ENCODE results near the gene EPHB1.

The EPHB1 gene

DNA sequence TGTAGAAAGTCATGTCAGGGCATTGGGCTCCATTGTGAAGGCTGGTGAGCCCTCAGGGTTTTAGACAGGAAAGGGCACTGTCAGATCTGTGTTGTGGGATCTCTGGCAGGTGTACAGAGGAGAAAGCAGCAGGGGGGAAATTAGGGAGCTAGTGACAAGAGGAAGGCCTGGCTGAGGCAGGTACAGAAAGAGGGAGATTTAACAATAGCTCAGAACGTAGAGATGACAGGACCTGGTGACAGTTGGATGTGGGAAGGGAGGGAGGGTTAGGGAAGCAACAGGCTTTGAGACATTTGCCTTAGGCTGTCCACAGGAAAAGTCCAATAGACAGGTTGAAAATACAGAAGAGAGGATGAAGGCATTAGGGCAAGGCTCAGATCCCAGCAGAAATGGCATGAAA, 288.1 kb downstream of the EPHB1 start:
- Histone ChIP-seq H3K9me3 (ENCODE audit: control insufficient read depth, insufficient read depth, low read length) (no peaks in the 10 kb centered on the region), H3K27ac (ENCODE audit: low read depth, low read length) (no peak overlapping the region), H3K27me3 (ENCODE audit: control insufficient read depth, insufficient read depth, low read length) (no peaks in the 10 kb centered on the region), H3K4me3 (ENCODE audit: low read depth, low read length) (no peak overlapping the region), H3K9ac (ENCODE audit: low read depth, low read length) (no peak overlapping the region), H3K36me3 (ENCODE audit: control insufficient read depth, insufficient read depth, low read length) (no peaks in the 10 kb centered on the region), H3K4me1 (ENCODE audit: control insufficient read depth, insufficient read depth, low read length) (peaks cover 10% of the 10 kb centered on the region)

DNA sequence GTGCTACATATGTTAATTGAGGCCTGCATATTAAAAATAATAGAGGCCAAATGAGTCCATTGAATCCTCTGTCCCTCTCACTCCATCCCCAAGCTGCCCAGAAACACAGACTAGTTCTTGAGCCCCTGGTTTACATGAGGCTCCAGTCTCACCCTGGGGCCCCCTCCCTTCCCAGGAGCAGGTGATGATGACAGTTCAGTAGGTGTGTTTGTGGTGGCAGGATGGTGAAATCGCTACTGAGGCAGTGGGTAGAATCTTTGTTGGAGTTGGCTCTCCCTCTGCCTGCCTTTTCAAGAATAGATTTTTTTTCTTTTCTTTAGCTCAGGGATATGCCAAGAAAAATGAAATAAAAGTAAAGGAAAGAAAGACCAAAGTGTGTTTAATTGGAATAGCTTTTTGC, 288.7 kb downstream of the EPHB1 start:
- Histone ChIP-seq H3K27me3 (ENCODE audit: control insufficient read depth, insufficient read depth, low read length) (no peaks in the 10 kb centered on the region), H3K4me3 (ENCODE audit: low read depth, low read length) (no peak overlapping the region), H3K36me3 (ENCODE audit: control insufficient read depth, insufficient read depth, low read length) (no peaks in the 10 kb centered on the region), H3K9me3 (ENCODE audit: control insufficient read depth, insufficient read depth, low read length) (no peaks in the 10 kb centered on the region), H3K27ac (ENCODE audit: low read depth, low read length) (no peak overlapping the region), H3K9ac (ENCODE audit: low read depth, low read length) (no peak overlapping the region), H3K4me1 (ENCODE audit: control insufficient read depth, insufficient read depth, low read length) (peaks cover 10% of the 10 kb centered on the region)

DNA sequence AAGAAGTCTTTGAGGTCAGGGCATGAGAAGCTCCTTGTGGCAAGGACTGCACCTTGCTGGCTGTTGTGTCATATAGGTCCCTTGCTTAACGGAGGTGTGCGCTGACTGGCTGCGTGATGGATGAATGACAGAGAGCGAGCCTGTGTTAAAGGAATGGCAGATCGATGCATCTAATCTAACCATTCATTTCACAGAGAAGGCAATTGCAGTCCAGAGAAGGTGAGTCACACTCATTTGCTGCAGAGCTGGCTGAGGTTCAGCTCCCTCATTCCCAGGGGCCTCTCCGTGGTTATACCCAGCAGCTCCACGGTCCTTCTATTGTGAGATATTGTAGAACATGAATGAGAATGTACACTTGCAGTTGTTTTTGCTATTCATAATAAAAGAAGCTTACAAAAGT, 289.3 kb downstream of the EPHB1 start:
- Histone ChIP-seq H3K27ac (ENCODE audit: low read depth, low read length) (no peak overlapping the region), H3K4me3 (ENCODE audit: low read depth, low read length) (no peak overlapping the region), H3K9ac (ENCODE audit: low read depth, low read length) (no peak overlapping the region), H3K27me3 (ENCODE audit: control insufficient read depth, insufficient read depth, low read length) (no peaks in the 10 kb centered on the region), H3K36me3 (ENCODE audit: control insufficient read depth, insufficient read depth, low read length) (no peaks in the 10 kb centered on the region), H3K9me3 (ENCODE audit: control insufficient read depth, insufficient read depth, low read length) (no peaks in the 10 kb centered on the region), H3K4me1 (ENCODE audit: control insufficient read depth, insufficient read depth, low read length) (peaks cover 8% of the 10 kb centered on the region)

DNA sequence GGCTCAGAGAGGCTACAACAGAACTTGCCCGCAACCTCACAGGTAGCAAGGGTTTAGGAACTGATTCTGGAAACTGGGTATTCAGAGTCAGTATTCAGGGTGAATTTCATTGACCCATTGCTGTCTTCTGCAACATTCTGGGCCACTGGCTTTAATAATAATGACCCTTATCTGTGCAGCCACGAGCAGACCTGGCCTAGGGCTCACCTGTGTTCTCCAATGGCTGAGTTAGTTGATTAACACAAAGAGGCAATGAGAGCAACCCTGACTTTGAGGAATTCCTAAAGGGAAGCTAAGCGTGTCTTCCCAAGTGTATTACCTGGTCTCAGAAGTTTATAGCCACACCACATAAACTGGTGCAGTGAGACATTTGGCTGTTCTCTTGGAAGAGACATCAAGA, 289.9 kb downstream of the EPHB1 start:
- Histone ChIP-seq H3K27ac (ENCODE audit: low read depth, low read length) (no peak overlapping the region), H3K36me3 (ENCODE audit: control insufficient read depth, insufficient read depth, low read length) (no peaks in the 10 kb centered on the region), H3K27me3 (ENCODE audit: control insufficient read depth, insufficient read depth, low read length) (no peaks in the 10 kb centered on the region), H3K9me3 (ENCODE audit: control insufficient read depth, insufficient read depth, low read length) (no peaks in the 10 kb centered on the region), H3K9ac (ENCODE audit: low read depth, low read length) (no peak overlapping the region), H3K4me1 (ENCODE audit: control insufficient read depth, insufficient read depth, low read length) (peaks cover 2% of the 10 kb centered on the region; the same call in 1 of the 2 replicates), H3K4me3 (ENCODE audit: low read depth, low read length) (no peak overlapping the region)

DNA sequence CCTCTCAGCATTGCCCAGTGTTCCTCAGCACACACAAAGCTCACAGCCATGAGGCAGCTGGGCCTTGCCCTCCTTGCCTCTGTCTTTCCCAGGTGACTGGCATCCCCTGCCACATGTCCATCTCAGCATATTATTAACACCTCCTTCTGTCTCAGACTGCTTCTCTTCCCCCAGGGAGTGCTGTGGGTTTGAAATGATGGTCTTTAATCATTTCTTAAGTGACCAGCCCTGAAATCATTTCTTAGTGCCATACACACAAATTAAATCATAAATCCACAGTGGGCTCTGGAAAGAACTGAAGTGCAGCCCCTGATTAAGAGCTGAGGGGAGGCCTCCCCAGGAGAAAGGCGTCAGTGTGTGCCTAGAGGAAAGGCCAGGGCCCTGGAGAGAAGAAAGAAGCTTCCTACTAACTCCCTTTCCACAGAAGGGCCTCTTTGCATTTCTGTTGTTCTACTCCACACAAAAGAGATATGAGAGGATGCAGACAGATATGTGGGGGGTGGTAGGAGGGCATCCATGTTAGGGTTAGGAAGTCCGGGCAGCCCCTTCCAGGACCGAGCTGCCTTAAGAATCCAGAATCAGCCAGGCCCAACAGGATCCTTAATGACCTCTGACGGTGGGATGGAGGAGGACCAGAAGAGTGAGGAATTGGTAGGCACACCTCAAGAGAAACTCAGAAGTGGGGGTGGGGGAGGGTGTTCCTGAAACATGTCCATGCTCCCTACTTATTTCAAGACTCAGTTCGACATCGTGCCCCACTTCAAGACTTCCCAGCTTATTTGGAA, 290.8 kb downstream of the EPHB1 start:
- Histone ChIP-seq H3K4me1 (ENCODE audit: control insufficient read depth, insufficient read depth, low read length) (no peaks in the 10 kb centered on the region), H3K4me3 (ENCODE audit: low read depth, low read length) (no peak overlapping the region), H3K27ac (ENCODE audit: low read depth, low read length) (no peak overlapping the region), H3K27me3 (ENCODE audit: control insufficient read depth, insufficient read depth, low read length) (no peaks in the 10 kb centered on the region), H3K9me3 (ENCODE audit: control insufficient read depth, insufficient read depth, low read length) (no peaks in the 10 kb centered on the region), H3K9ac (ENCODE audit: low read depth, low read length) (no peak overlapping the region), H3K36me3 (ENCODE audit: control insufficient read depth, insufficient read depth, low read length) (no peaks in the 10 kb centered on the region)

DNA sequence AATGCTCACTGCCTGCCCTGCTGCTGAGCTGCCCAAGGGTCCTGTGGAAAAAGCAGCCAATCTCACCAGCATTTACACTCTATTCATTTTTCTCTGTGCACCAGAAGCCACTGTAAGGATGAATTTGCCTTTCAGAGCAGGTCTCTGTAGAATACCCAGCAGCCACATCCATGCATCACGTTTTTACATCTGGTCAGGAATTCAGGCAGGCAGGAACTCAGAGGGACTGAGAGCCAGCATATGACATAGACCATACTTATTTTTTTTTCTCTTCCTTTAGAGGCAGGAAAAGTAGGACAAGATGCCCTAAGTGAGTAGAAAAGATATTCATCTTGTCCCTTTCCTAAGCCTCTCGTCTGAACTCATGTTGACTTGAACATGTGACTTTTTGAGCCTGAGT, 292.7 kb downstream of the EPHB1 start:
- Histone ChIP-seq H3K4me3 (ENCODE audit: low read depth, low read length) (no peak overlapping the region), H3K9ac (ENCODE audit: low read depth, low read length) (no peak overlapping the region), H3K4me1 (ENCODE audit: control insufficient read depth, insufficient read depth, low read length) (no peaks in the 10 kb centered on the region), H3K36me3 (ENCODE audit: control insufficient read depth, insufficient read depth, low read length) (no peaks in the 10 kb centered on the region), H3K9me3 (ENCODE audit: control insufficient read depth, insufficient read depth, low read length) (no peaks in the 10 kb centered on the region), H3K27ac (ENCODE audit: low read depth, low read length) (no peak overlapping the region), H3K27me3 (ENCODE audit: control insufficient read depth, insufficient read depth, low read length) (no peaks in the 10 kb centered on the region)

DNA sequence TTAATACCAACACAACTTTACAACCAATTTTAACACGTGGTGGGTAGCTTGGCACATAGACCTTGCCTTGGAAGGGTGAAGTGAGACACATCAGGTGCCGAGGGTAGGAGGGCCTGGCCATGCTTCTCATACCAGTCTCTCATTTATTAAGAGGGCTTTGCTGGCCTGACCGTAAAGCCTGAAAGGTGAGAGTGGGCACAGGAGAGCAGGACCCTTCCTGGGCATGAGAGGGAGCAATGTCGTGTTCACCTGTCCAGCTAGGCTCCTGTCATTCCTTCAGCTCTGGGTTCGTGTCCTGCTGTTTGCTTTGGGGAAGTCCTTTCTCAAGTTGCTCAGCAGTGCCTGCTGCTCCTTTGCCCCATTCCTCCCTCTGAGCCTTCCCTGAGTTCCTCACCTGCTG, 294.4 kb downstream of the EPHB1 start:
- no peaks in the 10 kb centered on the region for H3K9me3 ChIP-seq (ENCODE audit: control insufficient read depth, insufficient read depth, low read length)
- H3K4me3 ChIP-seq (ENCODE audit: low read depth, low read length): no peak overlapping the region
- H3K4me1 ChIP-seq (ENCODE audit: control insufficient read depth, insufficient read depth, low read length): no peaks in the 10 kb centered on the region
- H3K9ac ChIP-seq (ENCODE audit: low read depth, low read length): no peak overlapping the region
- no peak overlapping the region for H3K27ac ChIP-seq (ENCODE audit: low read depth, low read length)
- H3K36me3 ChIP-seq (ENCODE audit: control insufficient read depth, insufficient read depth, low read length): no peaks in the 10 kb centered on the region
- no peaks in the 10 kb centered on the region for H3K27me3 ChIP-seq (ENCODE audit: control insufficient read depth, insufficient read depth, low read length)

DNA sequence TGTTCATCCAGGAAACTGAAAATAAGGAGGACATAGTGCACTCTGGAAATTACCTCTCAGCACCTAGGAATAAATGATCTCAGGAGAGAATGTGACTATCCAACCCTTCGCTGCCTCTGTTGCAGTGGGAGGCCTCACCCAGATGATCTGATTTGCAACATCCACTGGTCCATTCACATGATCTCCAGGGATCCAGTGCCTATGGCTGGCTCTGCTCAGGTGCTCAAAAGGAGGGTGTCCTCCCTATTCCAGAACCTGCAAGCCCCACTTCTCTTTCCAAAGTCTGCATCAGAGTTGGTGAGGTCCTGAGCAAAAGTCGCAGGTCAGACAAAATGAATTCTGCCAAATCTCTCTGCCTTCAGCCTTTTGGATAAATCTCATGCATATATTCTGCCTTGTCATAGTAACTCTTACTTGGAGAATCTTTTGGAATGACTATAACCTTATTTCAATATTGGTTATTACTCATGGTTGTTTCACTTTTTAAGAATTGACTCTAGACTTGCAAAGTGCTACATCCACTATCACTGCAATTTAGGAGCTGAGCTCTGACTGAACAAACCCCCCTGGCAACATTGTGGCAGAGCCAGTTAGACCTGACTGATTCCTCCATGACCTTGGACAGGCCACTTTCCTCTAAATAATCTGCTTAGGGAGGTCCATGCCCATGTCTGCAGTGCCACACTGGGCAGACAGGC, 295.1 kb downstream of the EPHB1 start:
- no peak overlapping the region for H3K27ac ChIP-seq (ENCODE audit: low read depth, low read length)
- H3K9me3 ChIP-seq (ENCODE audit: control insufficient read depth, insufficient read depth, low read length): no peaks in the 10 kb centered on the region
- H3K27me3 ChIP-seq (ENCODE audit: control insufficient read depth, insufficient read depth, low read length): no peaks in the 10 kb centered on the region
- no peak overlapping the region for H3K4me3 ChIP-seq (ENCODE audit: low read depth, low read length)
- H3K4me1 ChIP-seq (ENCODE audit: control insufficient read depth, insufficient read depth, low read length): no peaks in the 10 kb centered on the region
- no peaks in the 10 kb centered on the region for H3K36me3 ChIP-seq (ENCODE audit: control insufficient read depth, insufficient read depth, low read length)
- H3K9ac ChIP-seq (ENCODE audit: low read depth, low read length): no peak overlapping the region

DNA sequence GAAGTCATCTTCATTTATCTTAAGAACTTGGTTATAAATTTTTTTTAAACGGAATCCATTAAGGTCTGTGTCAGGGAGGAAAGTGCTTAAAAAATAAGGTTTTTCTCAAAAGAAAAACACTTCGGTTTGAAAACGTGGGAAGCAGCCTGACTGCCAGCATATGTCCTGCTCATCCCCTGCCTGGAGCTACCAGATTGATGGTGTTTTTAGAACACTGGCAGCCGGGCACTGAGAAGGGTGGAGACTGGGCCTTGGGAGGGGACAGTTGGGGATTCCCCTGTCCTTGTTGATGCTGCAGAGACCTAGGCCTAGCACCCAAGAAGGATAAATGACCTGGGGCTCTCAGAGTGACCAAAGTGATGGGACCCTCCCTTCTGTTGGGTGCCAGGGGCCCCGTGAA, 296.9 kb downstream of the EPHB1 start:
- no peak overlapping the region for H3K27ac ChIP-seq (ENCODE audit: low read depth, low read length)
- H3K27me3 ChIP-seq (ENCODE audit: control insufficient read depth, insufficient read depth, low read length): no peaks in the 10 kb centered on the region
- no peaks in the 10 kb centered on the region for H3K36me3 ChIP-seq (ENCODE audit: control insufficient read depth, insufficient read depth, low read length)
- no peaks in the 10 kb centered on the region for H3K4me1 ChIP-seq (ENCODE audit: control insufficient read depth, insufficient read depth, low read length)
- no peak overlapping the region for H3K4me3 ChIP-seq (ENCODE audit: low read depth, low read length)
- no peak overlapping the region for H3K9ac ChIP-seq (ENCODE audit: low read depth, low read length)
- H3K9me3 ChIP-seq (ENCODE audit: control insufficient read depth, insufficient read depth, low read length): no peaks in the 10 kb centered on the region

DNA sequence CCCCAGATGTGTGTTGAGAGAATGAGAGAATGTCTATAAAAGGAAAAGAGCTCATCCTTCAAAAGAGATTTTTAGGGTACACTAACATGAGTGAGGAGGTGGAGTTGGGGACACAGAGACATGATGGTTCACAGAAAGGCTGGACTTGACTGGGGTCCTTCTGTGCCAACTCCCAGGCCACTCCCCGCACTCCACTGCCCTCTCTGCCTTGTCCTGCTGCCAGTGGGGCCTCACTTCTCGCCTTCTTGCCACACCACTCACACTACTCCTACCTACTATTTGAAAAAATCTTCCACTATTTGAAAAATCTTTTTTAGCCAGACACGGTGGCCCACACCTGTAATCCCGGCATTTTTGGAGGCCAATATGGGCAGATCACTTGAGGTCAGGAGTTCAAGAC, 298.1 kb downstream of the EPHB1 start:
- Histone ChIP-seq H3K9ac (ENCODE audit: low read depth, low read length) (no peak overlapping the region), H3K4me3 (ENCODE audit: low read depth, low read length) (no peak overlapping the region), H3K27ac (ENCODE audit: low read depth, low read length) (no peak overlapping the region), H3K4me1 (ENCODE audit: control insufficient read depth, insufficient read depth, low read length) (no peaks in the 10 kb centered on the region), H3K9me3 (ENCODE audit: control insufficient read depth, insufficient read depth, low read length) (no peaks in the 10 kb centered on the region), H3K27me3 (ENCODE audit: control insufficient read depth, insufficient read depth, low read length) (no peaks in the 10 kb centered on the region), H3K36me3 (ENCODE audit: control insufficient read depth, insufficient read depth, low read length) (no peaks in the 10 kb centered on the region)

DNA sequence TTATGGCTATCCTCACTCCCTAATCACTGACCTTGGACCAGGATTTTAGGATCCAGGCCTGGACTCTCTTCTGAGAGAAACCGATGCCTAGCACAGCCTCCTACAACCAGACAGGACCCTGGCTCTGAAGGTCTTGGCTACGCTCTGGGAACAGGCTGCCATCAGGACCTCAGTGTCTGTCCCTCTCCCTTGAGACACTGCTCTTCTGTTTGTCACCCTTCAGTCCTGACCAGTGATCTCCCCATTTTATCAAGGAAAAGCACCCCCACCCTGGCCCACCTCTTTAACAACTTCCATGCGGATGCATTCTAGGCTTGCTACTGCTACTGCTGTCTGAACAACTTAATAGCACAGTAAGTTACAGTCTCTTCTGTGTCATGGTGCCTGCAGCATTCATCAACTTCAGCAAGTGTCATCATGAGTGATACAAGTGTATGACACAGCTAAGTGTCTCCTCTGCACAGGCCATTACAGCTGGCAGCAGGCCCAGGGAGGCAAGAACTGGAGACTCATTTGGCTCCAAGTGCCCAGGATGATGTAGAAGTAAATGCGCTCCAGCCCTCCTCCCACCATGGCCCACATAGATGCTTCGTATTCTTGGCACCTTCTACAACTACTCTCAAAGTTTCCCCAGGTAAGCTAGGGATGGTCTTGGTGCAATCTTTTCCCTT, 302.4 kb downstream of the EPHB1 start:
- Histone ChIP-seq H3K4me3 (ENCODE audit: low read depth, low read length) (no peak overlapping the region), H3K4me1 (ENCODE audit: control insufficient read depth, insufficient read depth, low read length) (peaks cover 14% of the 10 kb centered on the region; the same call in 1 of the 2 replicates), H3K36me3 (ENCODE audit: control insufficient read depth, insufficient read depth, low read length) (no peaks in the 10 kb centered on the region)

More for the DNA sequence above, 302.4 kb downstream of the EPHB1 start:
- Histone ChIP-seq H3K27ac (ENCODE audit: low read depth, low read length) (no peak overlapping the region), H3K9ac (ENCODE audit: low read depth, low read length) (no peak overlapping the region), H3K9me3 (ENCODE audit: control insufficient read depth, insufficient read depth, low read length) (no peaks in the 10 kb centered on the region), H3K27me3 (ENCODE audit: control insufficient read depth, insufficient read depth, low read length) (no peaks in the 10 kb centered on the region)
